ENCODE data around the gene LIG1. TPM values are rescaled to one million over a fixed set of nuclear protein-coding genes. Genes with fewer than 3 reads are reported as not detected.

The LIG1 gene
- total and polyA plus RNA-seq, 2 of the 13 experiments (the other 11 are each of a cell fraction or from before 2014, with no cell fraction given), result 20.1 to 64.4 TPM

- no peak for TF ChIP-seq ZNF615 (CRISPR knock-in tag; IDR thresholded peaks at IDR 0.05; ENCODE audit: borderline replicate concordance)
- TF ChIP-seq ZNF646 (CRISPR knock-in tag; IDR thresholded peaks at IDR 0.05), result peak; percentile 53; the same call in 1 of the 2 replicates
- peak; percentile 88; the same call in 1 of the 2 replicates for TF ChIP-seq BORCS8-MEF2B (CRISPR knock-in tag; IDR thresholded peaks at IDR 0.05)
- TF ChIP-seq IKZF1 (IDR thresholded peaks at IDR 0.05), result no peak
- TF ChIP-seq SMAD3 (CRISPR knock-in tag; IDR thresholded peaks at IDR 0.05), result peak; percentile 40; the same call in 1 of the 2 replicates
- peak; percentile 69; the same call in 1 of the 2 replicates for TF ChIP-seq KLF15 (CRISPR knock-in tag; IDR thresholded peaks at IDR 0.05; ENCODE audit: borderline replicate concordance)
- TF ChIP-seq ZFP37 (CRISPR knock-in tag; IDR thresholded peaks at IDR 0.05; ENCODE audit: borderline replicate concordance), result no peak
- peak; percentile 39; the same call in 1 of the 2 replicates for TF ChIP-seq ZNF777 (CRISPR knock-in tag; IDR thresholded peaks at IDR 0.05)
- no peak for TF ChIP-seq GFI1 (CRISPR knock-in tag; IDR thresholded peaks at IDR 0.05; ENCODE audit: borderline replicate concordance)
- peak; percentile 71 for TF ChIP-seq SALL1 (CRISPR knock-in tag; IDR thresholded peaks at IDR 0.05)
- no peak for TF ChIP-seq JARID2 (CRISPR knock-in tag; IDR thresholded peaks at IDR 0.05; ENCODE audit: insufficient replicate concordance)
- TF ChIP-seq FLYWCH1 (CRISPR knock-in tag; IDR thresholded peaks at IDR 0.05), result no peak
- peak; percentile 49; the same call in 1 of the 2 replicates for TF ChIP-seq FOXK1 (CRISPR knock-in tag; IDR thresholded peaks at IDR 0.05; ENCODE audit: borderline replicate concordance, low read depth)
- no peak for TF ChIP-seq ZNF407 (CRISPR knock-in tag; IDR thresholded peaks at IDR 0.05; ENCODE audit: not compliant biosample characterization)
Observed at GRCh38 chr19:48169939-48170803, at the start of gene LIG1, which contains the start of gene ZSWIM9 (continued).
